Stimulated activated CD8-positive, alpha-beta memory T cell treated with anti-CD3 and anti-CD28 coated beads, Interleukin-2, amount 100 ng/mL, for 1 hour (primary cell): ENCODE results near the gene DIP2C.
"Not testable (repeated sequence)": the region's sequence is repeated elsewhere in the genome, so short reads cannot be mapped to it uniquely, and the experiment has no call there.

ENCODE experiments used
- DNase-seq, 2 donors: peaks; one replicate each; pipeline ENCODE4 v3.0.0-alpha.2; 2020; ENCODE audit warnings: low read depth in 2 of 2

DIP2C gene

DNA sequence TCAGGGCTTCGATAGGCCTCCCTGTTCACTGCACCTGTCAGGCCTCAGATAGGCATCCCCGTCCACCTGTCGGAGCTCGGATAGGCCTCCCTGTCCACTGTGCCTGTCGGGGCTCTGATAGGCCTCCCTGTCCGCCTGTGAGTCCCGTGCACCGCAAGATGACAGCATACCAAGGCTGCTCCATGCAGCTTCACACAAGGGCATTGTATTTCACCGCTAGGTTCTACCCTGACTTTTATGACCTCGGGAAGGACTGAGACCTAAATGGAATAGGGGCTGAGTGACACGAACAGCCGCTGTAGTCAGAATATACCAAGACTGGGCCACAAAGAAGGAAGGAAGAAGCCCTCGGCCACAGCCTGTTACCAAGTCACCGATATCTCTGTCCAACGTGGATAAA lies 271.2 kb downstream of the DIP2C start:
- DNase-seq = no peak

DNA sequence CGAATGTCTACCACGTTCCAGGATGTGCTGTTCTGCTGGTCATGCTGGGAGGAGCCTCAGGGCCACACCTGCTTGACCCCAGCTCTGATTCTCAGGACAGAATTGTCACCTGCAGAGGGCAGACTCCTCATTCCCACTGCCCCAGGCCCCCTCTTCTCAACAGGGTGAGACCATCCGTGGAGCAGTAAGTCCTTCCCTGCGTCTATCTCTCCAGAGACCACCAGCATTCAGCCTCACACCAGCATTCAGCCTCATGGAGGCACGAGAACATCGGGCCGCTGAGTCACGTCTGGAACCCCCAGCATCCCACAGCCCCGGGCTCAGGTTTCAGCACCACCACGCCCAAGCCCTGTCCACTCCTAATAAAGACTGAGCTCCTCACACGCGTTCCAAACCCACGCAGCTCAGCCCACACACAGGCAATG lies 273.4 kb downstream of the DIP2C start:
- DNase-seq = no peak

DNA sequence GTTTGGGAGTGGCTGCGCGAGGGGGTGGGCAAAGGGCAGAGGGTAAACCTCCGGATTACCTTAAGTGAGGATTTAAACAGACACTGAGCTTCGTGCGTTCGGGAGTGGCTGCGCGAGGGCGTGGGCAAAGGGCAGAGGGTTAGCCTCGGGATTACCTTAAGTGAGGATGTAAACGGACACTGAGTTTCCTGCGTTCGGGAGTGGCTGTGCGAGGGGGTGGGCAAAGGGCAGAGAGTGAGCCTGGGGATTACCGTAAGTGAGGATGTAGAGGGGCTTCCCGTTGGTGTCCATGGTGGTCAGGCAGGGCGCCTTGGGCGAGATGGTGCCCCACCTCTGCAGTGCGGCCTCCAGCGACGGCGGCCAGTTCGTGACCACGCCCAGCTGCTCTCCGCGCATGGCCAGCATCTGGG lies 275.8 kb downstream of the DIP2C start:
- DNase-seq = no peak

GRCh38 chr10:412109-412508 lies 277.4 kb downstream of the DIP2C start:
- DNase-seq = no peak

DNA sequence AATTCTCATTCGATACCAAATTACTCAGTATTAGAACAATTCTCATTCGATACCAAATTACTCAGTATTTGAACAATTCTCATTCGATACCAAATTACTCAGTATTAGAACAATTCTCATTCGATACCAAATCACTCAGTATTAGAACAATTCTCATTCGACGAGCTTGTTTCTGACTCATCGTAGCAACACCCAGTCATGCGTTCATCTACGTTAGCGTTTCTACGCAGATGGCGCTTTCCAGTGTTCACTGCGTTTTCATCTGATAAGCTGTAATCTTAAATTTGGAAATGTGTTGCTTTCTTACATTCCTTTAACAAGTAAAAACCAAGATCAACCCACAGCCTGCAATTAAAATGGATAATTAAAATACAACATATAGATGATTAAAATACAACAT lies 277.9 kb downstream of the DIP2C start:
- no peak for DNase-seq

- no peak for DNase-seq
Measured at GRCh38 chr10:409408-410040, 279.9 kb downstream of the DIP2C start.

DNA sequence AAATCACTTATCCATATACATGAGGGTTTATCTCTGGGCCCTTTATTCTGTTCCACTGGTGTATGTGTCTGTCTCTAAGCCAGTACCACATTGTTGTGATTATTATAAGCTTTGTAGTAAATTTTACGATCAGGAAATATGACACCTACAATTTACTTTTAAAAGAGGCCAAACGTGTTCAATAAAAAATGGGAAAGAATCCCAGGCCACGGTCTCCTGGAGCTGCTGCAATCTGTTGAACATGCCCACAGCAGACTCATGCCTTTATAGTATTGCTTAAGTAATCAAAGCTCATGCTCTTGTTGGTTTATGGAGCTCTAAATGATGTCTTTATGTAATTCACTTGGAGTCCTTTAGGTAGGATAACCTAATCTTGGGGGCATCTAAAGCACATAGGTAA lies 281.2 kb downstream of the DIP2C start:
- no peak for DNase-seq

GRCh38 chr10:406976-407375 lies 282.5 kb downstream of the DIP2C start:
- DNase-seq = no peak

DNA sequence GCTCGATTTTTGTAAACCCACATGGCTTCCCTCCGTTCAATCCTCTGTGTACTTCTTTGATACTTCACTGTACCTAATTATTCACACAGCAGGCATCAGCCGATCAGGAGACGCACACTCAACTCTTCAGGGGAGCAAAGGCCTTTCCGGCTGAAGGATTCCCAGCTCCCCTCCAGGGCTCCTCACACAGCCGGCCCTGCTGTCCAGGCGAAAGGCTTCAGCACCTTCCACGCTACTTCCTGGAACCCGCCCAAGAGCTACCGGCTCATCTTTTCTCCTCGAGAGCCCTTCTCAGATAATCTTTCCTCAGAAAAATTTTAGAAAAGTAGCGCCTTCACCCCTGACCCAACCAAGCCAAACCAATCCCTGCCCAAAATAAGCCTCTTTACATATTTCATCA lies 283.8 kb downstream of the DIP2C start:
- no peak for DNase-seq

GRCh38 chr10:404991-405390 lies 284.5 kb downstream of the DIP2C start:
- DNase-seq = no peak

DNA sequence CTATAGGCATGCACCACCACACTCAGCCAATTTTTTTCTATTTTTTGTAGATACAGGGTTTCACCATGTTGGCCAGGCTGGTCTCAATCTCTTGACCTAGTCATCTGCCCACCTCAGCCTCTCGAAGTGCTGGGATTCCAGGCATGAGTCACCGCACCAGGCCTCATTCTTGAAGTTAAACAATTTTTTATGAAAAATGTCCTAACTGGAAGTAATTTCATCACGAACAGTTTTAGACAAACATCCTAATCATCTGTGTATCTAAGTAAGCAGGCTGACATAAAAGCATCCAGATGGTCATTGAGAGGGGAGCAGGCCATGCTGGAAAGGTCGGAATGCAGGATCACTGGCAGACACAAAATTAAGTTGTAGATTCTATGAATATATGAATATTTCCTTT lies 285.1 kb downstream of the DIP2C start:
- no peak for DNase-seq

GRCh38 chr10:398954-399353 lies 290.5 kb downstream of the DIP2C start:
- DNase-seq = no peak

DNA sequence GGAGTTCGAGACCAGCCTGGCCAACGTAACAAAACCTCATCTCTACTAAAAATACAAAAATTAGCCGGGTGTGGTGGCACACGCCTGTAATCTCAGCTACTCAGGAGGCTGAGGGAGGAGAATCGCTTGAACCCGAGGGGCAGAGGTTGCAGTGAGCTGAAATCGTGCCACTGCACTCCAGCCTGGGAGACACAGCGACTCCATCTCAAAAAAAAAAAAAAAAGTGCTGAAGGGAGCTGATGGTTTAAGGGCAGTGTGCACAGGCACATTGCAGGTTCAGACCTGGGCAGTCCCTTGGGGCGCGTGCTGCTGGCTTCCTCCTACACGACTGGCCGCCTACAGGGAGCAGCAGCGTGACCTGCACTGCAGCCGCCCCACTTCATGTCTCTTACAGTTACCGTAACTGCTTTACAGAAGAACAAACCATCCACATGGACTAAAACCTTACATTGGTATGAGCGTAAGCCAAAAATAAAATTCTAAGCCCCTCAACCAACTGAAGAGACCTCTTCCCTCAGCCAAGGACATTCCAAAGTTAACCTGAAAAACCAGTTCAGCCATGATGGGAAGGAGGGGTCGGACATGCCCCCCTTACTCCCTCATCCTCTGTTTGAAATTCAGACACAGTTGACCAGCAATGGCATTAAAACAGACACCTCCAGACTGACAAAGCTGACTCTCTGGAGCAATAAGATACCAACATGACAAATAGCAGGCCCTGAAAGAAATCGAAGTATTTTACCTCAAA lies 292.0 kb downstream of the DIP2C start:
- DNase-seq = no peak

DNA sequence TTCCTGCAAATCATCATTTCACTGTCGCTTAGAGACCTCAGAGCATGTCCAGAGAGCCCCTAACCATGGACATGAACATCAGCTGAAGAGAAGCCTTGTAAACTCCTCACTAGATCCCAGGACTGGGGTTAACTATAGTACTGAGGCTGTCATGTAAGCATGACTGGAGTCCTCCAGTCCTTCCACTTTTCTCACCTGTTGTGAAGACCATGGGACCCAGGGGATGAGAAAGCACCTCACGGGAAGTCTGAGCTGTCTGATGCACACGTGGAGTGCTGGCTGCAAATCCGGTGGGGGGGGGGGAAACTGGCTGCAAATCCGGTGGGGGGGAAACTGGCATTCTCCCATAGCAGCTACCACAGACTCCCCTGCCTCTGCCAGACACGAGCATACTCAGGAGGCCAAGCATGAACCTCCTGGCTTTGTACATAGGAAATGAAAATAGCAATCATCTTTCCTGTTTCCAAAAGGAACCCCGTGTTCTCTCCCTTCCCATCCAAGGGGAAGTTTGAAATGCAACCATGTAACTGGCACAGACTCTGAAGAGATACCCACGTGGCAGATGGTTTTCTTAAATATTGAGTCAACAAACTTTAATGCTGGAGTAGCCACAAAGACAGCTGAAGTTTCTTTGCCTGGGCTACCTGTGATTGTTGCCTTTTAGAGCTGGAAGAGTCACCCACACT lies 292.8 kb downstream of the DIP2C start:
- no peak for DNase-seq

DNA sequence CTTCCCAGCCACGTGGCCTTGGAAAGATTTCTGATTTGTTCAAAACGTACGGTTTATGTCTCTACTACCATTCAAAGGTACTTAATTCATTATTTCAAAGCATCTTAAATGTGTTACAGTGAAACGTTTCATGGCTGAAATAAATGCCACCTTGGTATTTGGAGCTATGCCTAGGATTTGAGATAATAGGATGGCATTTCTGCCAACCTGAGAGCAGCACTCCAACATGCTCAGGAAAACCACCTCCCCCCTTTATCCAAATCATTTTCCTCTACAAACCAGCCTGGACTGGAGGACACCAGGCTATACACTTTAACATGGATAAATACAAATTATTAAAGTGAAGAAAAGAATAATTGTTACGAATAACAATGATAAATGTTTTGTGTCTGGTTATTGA lies 293.4 kb downstream of the DIP2C start:
- no peak for DNase-seq

DNA sequence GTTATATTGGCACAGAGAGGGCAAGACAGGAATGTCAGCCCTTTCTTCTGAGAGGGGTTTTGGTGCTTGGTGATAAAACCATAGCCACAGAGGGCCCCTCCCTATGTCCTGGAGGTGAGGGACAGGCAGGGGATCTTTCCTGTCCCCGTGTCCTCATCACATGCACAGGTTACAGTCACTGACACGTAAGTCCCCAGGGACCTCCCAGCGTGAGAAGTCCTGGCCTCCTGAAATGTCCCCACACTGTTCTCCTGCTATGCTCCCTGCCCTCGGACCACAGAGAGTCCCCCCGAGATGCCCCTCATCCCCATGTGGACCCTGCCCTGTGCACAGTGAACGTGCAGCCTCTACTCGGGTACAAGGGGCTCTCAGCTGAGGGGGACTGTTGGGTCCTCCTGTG lies 293.8 kb downstream of the DIP2C start:
- DNase-seq = no peak

DNA sequence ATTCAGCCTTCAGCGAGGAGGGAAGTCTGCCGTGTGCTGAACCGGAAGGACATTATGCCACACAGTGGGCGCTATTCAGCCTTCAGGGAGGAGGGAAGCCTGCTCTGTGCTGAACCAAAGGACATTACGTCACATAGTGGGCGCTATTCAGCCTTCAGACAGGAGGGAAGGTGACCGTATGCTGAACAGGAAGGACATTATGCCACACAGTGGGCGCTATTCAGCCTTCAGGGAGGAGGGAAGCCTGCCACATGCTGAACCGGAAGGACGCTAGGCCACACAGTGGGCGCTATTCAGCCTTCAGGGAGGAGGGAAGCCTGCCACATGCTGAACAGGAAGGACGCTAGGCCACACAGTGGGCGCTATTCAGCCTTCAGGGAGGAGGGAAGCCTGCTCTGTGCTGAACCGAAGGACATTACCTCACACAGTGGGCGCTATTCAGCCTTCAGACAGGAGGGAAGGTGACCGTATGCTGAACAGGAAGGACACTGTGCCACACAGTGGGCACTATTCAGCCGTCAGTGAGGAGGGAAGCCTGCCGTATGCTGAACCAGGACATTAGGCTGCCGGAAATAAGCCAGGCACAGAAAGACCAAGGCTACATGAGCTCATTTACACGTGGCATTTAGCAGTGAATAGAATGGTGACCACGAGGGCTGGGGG lies 294.9 kb downstream of the DIP2C start:
- DNase-seq = not testable (repeated sequence)

- DNase-seq = no peak
Measured at GRCh38 chr10:393787-394438, 295.6 kb downstream of the DIP2C start.

GRCh38 chr10:393106-393745 lies 296.2 kb downstream of the DIP2C start:
- DNase-seq = no peak

- no peak for DNase-seq
Measured at GRCh38 chr10:392705-393037, 296.8 kb downstream of the DIP2C start.

DNA sequence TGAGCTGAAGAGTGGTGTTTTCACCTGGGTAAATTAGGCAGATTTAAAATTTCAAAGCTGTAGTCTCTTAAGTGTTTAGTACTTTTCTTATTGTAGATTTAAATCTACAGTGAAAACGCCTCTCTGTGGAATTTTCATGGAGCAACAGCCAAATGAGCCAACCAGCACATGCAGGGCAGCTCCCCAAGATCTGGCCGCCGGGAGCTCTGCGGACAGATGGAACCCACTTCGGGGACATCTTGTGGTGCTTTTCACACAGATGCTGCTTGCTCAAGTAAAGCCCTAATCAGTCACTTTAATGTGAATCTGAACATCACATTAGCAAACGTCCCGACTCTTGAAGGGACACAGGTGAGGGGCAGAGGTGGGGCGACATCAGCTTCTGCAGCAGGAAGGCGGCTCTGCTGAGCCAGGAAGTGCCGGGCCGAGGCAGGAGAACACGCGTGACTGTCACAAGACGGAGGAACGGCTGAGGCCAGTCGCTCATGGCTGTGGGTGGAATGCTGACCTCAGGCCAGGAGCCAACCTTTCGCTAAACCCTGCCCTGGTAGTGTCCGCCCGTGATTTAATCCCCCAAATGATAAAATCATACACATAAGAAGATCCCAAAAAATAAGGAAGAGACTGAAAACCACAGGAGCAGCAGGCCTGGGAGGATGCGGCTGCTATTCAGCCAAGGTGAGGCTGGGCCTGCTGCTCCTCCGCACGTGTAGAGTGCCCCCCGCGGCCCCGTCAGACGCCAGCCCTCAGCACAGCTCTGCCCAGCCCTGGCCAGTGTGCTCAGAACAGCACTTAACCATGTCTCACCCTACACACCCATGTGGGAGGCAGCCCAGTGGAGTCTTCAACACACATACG lies 297.4 kb downstream of the DIP2C start:
- DNase-seq = no peak
